GM19351 (cell line): ENCODE data around the gene FRMPD2.
"Not testable (repeated sequence)": the region's sequence is repeated elsewhere in the genome, so short reads cannot be mapped to it uniquely, and the experiment has no call there.

ENCODE experiments used
- ATAC-seq: cut with Tn5 transposase; IDR thresholded peaks from one replicate; pipeline ENCODE4 v1.9.1; 2021; ENCODE audit warnings: mild to moderate bottlenecking, moderate library complexity; ENCODE audit not compliant: unreplicated experiment

FRMPD2 gene

GRCh38 chr10:48288661-48289060 lies 14.2 kb upstream of the FRMPD2 start:
- ATAC-seq, result no peak

GRCh38 chr10:48287417-48288391 lies 13.2 kb upstream of the FRMPD2 start:
- ATAC-seq, result no peak

- no peak for ATAC-seq
Observed at GRCh38 chr10:48286356-48286755, 11.9 kb upstream of the FRMPD2 start.

- ATAC-seq, result no peak
Observed at GRCh38 chr10:48285710-48286109, 11.2 kb upstream of the FRMPD2 start.

GRCh38 chr10:48284811-48285210 lies 10.3 kb upstream of the FRMPD2 start:
- no peak for ATAC-seq

DNA sequence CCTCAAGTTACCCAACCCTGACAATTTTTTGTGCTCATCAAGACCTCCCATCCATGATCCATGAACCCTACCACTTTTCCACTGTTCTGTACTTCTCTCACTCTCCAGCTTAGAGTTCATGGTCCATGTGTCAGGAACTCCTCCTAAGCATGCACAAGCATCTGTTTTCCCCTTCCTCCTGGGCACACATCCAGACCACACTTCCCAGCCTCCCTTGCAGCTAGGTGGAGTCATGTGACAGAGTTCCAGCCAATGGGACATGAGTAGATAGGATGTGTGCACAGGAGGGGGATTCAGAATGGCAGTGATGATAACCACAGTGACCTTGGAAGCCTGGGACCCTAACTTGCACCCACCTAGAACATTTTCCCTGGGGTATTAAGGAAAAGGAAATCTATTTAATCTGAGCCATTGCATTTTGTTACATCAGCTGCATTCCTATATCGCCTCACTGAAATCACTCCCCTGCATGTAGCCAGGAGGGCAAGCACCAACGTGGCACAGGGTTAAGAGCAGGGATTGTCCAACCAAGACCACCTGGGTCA lies 9.6 kb upstream of the FRMPD2 start:
- no peak for ATAC-seq

GRCh38 chr10:48282829-48283228 lies 8.3 kb upstream of the FRMPD2 start:
- peak; percentile 61 for ATAC-seq

DNA sequence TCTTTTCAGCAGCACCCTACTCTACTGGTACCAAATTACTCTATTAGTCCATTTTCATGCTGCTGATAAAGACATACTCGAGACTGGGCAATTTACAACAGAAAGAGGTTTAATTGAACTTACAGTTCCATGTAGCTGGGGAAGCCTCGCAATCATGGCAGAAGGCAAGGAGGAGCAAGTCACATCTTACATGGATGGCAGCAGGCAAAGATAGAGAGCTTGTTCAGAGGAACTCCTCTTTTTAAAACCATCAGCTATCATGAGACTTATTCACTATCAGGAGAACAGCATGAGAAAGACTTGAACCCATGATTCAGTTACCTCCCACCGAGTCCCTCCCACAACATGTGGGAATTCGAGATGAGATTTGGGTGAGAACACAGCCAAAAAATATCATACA lies 7.2 kb upstream of the FRMPD2 start:
- ATAC-seq, result not testable (repeated sequence)

- peak; percentile 86 for ATAC-seq
Observed at GRCh38 chr10:48279081-48279751, 4.7 kb upstream of the FRMPD2 start.

DNA sequence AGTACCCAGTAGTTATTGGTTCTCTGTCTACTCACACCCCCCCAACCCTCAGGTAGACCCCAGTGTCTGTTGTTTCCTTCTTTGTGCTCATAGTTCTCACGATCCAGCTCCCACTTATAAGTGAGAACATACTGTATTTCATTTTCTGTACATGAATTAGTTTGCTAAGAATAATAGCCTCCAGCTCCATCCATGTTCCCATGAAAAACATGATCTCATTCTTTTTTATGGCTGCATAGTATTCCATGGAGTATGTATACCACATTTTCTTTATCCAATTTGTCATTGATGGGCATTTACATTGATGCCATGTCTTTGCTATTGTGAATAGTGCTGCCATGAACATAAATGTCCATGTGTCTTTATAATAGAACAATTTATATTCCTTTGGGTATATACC lies 2.6 kb upstream of the FRMPD2 start:
- ATAC-seq, result no peak

GRCh38 chr10:48273741-48274140 lies 755 bp downstream of the FRMPD2 start:
- ATAC-seq, result no peak

DNA sequence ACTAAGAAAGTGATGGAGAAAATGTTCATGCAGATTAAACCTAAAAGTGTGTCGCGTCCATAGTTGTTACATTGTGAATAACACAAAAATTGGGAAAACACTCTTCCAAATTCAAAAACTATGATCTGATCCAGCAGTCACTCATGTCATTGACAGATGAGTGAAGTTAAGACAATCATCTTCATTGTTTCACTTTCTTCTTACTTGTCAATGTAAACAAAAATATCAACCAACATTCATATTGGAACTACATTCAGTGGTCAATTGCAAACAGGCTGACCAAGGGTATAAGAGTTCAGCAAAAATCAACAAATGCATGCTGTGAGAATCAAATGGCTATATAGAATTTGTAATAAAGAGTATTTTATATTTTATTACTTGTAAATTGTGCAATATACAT lies 1.8 kb downstream of the FRMPD2 start:
- no peak for ATAC-seq

DNA sequence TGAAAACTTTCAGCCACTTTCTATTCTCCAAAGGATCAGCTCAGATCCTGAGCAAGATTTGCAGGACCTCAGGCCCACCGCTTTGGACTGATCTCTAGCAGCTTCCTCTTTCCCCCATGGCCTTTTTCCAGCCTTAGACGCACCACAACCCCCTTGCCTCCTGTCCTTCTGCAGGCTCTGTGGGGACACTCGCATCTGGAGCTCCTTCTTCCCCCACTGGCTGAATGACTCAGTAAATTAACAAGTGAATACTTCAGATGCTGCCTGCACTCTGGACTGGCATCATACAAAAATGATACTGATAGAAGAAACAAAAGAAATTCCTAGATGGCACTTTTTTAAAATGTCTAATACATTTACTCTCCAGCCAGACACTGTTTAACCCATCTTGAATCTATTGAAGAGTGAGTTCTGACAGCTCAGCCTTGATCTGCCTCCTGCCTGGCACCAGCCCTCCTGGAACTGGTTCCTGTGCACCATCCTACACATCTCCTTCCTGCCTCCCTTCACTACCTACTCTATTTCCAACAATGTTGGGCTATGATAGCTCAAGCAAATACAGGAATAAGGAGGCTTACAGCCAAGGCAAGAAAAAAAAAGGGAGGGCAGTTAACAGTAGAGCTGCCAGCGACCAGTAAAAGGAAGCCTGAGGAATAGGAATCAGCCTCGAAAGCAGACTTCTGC lies 3.3 kb downstream of the FRMPD2 start:
- ATAC-seq, result no peak

GRCh38 chr10:48266528-48266927 lies 8.0 kb downstream of the FRMPD2 start:
- ATAC-seq, result peak; percentile 63

GRCh38 chr10:48258105-48258504 lies 16.4 kb downstream of the FRMPD2 start:
- ATAC-seq, result no peak

DNA sequence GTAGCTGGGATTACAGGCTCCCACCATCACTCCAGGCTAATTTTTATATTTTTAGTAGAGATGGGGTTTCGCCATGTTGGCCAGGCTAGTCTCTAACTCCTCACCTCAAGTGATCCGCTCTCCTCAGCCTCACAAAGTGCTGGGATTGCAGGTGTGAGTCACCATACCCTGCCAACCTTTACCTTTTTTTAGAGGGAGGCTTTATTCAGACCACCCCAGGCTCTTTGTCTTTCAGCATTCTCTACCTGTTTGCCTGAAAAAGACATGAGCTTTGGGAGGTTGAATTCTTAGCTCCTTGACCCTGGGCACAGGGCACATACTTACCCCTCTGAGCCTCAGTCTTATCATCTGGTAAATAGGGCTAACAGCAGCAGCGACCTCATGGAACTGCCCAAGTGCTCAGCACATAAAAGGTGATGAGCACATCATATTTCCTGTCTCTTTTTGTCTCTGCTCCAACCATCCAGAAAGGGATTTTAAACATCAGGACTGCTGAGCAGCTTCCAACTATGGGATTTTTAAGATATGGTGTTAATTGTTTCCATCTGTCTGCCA lies 17.0 kb downstream of the FRMPD2 start:
- no peak for ATAC-seq

- ATAC-seq, result no peak
Observed at GRCh38 chr10:48255722-48256121, 18.8 kb downstream of the FRMPD2 start.

GRCh38 chr10:48254750-48255512 lies 19.6 kb downstream of the FRMPD2 start:
- no peak for ATAC-seq

DNA sequence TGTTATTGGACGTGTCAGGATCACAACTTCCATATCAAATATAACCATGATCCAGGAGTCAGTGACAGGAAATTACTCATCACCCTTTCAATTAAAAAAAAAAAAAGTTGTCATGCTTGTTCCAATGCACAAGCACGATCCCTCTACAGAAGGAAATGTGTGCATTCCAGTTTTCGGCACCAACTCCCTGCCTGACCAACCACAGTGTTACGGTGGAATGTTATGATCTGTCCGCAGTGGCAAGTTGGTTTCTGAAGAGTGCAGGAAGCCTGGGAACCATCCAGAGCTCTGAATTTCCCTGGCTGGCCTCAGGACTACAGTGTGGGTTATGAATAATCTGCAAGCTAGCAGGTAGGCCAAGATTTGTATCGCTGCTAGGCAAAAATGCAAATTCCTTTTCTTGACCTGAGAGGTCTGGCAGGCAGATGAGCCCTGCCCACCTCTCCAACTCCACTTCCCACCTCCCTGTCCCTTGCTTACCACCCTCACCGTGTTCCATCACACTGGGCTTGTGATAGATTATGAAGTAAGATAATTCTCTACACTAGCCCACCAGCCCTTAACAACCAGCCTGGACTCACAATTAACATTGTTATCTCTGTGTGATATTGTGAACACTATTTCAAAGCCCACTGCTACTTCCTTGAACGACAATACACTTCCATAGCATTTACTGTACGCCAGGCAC lies 20.4 kb downstream of the FRMPD2 start:
- no peak for ATAC-seq

DNA sequence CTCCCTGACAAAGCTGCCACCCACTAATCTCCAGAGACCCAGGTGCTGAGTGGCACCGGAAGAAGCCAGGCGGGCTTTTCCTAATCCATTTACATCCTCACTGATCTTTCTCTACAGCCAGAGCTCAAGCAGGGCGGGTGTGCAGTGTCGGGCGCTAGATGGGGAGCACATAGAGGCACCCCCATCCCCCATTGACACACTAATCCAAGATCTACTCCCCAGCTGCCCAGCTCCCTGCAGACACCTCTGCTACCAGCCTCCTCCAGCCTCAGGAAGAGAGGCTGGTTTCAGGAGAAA lies 22.2 kb downstream of the FRMPD2 start:
- ATAC-seq, result no peak
